SK-N-SH (cell line): ENCODE data around the gene IDH1. TPM values are rescaled to one million over a fixed set of nuclear protein-coding genes. Genes with fewer than 3 reads are reported as not detected.
A peak's percentile ranks its signal among the peaks of the same experiment; 100 is the strongest.

ENCODE experiments used
- CTCF ChIA-PET: fragments of 300-600, 350-600 bp; formaldehyde crosslinking; extraction: SDS; loops from one replicate; lab custom pipeline; 2021; lab: Yijun Ruan, JAX
- POLR2A ChIA-PET: fragments of 350-600 bp; sonication (Branson Sonifier 250); formaldehyde crosslinking; extraction: SDS; loops from one replicate; lab custom pipeline; 2020; ENCODE audit warnings: antibody characterized with exemption, inconsistent platforms; lab: Yijun Ruan, JAX
- DNase-seq: peaks from one replicate; pipeline ENCODE4 v3.0.0; 2012
- H2AFZ ChIP-seq: fragments of 200-600 bp; sonication (generic); 2 replicates; pipeline ENCODE4 v1.8.1; 2016; ENCODE audit warnings: antibody characterized with exemption, mild to moderate bottlenecking, low read depth
- H3F3A ChIP-seq: fragments of 200-600 bp; sonication (generic); replicated peaks from 2 replicates; pipeline ENCODE3; 2016; ENCODE audit warnings: antibody characterized with exemption, mild to moderate bottlenecking; ENCODE audit not compliant: insufficient read depth
- H3K27ac ChIP-seq, 2 experiments: fragments of 200-500 bp in 1 of 2; fragments of 200-600 bp in 1 of 2; sonication (Bioruptor generic) in 1 of 2; sonication (generic), shearing (Covaris generic) in 1 of 2; 2 replicates each; pipeline versions ENCODE4 v1.5.1 to v1.6.1; 2014 to 2016; ENCODE audit warnings: low read depth in 2 of 2, inconsistent platforms in 1 of 2, low read length in 1 of 2, mild to moderate bottlenecking in 1 of 2, mixed read lengths in 1 of 2
- H3K27me3 ChIP-seq: fragments of 200-600 bp; sonication (generic), shearing (Covaris generic); 2 replicates; pipeline ENCODE4 v1.6.1; 2016; ENCODE audit warnings: mixed run types; ENCODE audit not compliant: insufficient read depth
- H3K36me3 ChIP-seq, 2 experiments: fragments of 200-500 bp in 1 of 2; fragments of 200-600 bp in 1 of 2; sonication (Bioruptor generic) in 1 of 2; sonication (generic) in 1 of 2; replicated peaks in 1 of 2; 2 replicates each; pipeline versions ENCODE3 to v1.5.1; 2014 to 2016; ENCODE audit warnings: low read length in 1 of 2, mild to moderate bottlenecking in 1 of 2; ENCODE audit not compliant: insufficient read depth in 2 of 2, control insufficient read depth in 1 of 2
- H3K4me1 ChIP-seq, 2 experiments: fragments of 200-500 bp in 1 of 2; fragments of 200-600 bp in 1 of 2; sonication (Bioruptor generic) in 1 of 2; sonication (generic), shearing (Covaris generic) in 1 of 2; 2 replicates each; pipeline versions ENCODE4 v1.5.1 to v1.6.1; 2014 to 2016; ENCODE audit warnings: low read depth in 1 of 2, low read length in 1 of 2, mixed run types in 1 of 2; ENCODE audit not compliant: insufficient read depth in 2 of 2, control insufficient read depth in 1 of 2
- H3K4me2 ChIP-seq: fragments of 200-600 bp; sonication (generic), shearing (Covaris generic); 2 replicates; pipeline ENCODE4 v1.6.1; 2017; ENCODE audit warnings: mixed run types
- H3K4me3 ChIP-seq, 2 experiments: fragments of 200-500 bp in 1 of 2; fragments of 200-600 bp in 1 of 2; sonication (Bioruptor generic) in 1 of 2; sonication (generic), shearing (Covaris generic) in 1 of 2; 2 replicates each; pipeline versions ENCODE4 v1.5.1 to v1.8.1; 2014 to 2016; ENCODE audit warnings: low read depth in 2 of 2, inconsistent platforms in 1 of 2, low read length in 1 of 2, mild to moderate bottlenecking in 1 of 2, mixed read lengths in 1 of 2, moderate library complexity in 1 of 2
- H3K79me2 ChIP-seq: fragments of 200-600 bp; sonication (generic); 2 replicates; pipeline ENCODE4 v1.8.1; 2017; ENCODE audit warnings: mild to moderate bottlenecking; ENCODE audit not compliant: insufficient read depth
- H3K9ac ChIP-seq: fragments of 200-600 bp; sonication (generic); 2 replicates; pipeline ENCODE4 v1.6.1; 2017; ENCODE audit warnings: mixed run types
- H3K9me2 ChIP-seq: fragments of 200-600 bp; sonication (generic); 2 replicates; pipeline ENCODE4 v1.6.1; 2017; ENCODE audit warnings: mixed run types
- H3K9me3 ChIP-seq: fragments of 200-600 bp; sonication (generic); 2 replicates; pipeline ENCODE4 v1.6.1; 2017; ENCODE audit warnings: mixed run types, mild to moderate bottlenecking, moderate library complexity
- H4K20me1 ChIP-seq: fragments of 200-600 bp; sonication (generic); 2 replicates; pipeline ENCODE4 v1.6.1; 2017; ENCODE audit warnings: mild to moderate bottlenecking, mixed run types; ENCODE audit not compliant: insufficient read depth
- CHD2 ChIP-seq: fragments of 150-350 bp; IDR thresholded peaks from 2 replicates; pipeline ENCODE4 v1.6.1; 2018; ENCODE audit warnings: low read length; ENCODE audit not compliant: partially characterized antibody
- FOXJ3 ChIP-seq: sonication (generic); formaldehyde crosslinking; IDR thresholded peaks from 2 replicates; pipeline ENCODE4 v1.5.1; 2020; ENCODE audit warnings: mild to moderate bottlenecking, missing genetic modification reagents
- GATA2 ChIP-seq: sonication (generic); formaldehyde crosslinking; IDR thresholded peaks from 2 replicates; pipeline ENCODE4 v1.5.0; 2020; ENCODE audit warnings: mild to moderate bottlenecking, missing genetic modification reagents
- MXI1 ChIP-seq: IDR thresholded peaks from 2 replicates; pipeline ENCODE4 v1.6.1; 2012; ENCODE audit warnings: mild to moderate bottlenecking, low read depth, low read length, improper control_type of control experiment
- NRF1 ChIP-seq: IDR thresholded peaks from 2 replicates; pipeline ENCODE4 v1.6.1; 2012; ENCODE audit warnings: low read depth, mild to moderate bottlenecking, low read length
- RAD21 ChIP-seq: IDR thresholded peaks from 2 replicates; pipeline ENCODE4 v1.6.1; 2012; ENCODE audit warnings: mild to moderate bottlenecking, low read length
- RFX5 ChIP-seq: IDR thresholded peaks from 2 replicates; pipeline ENCODE4 v1.6.1; 2012; ENCODE audit warnings: mild to moderate bottlenecking, improper control_type of control experiment, low read length
- RXRA ChIP-seq: IDR thresholded peaks from 2 replicates; pipeline ENCODE4 v1.4.0; 2012; ENCODE audit warnings: low read depth, mild to moderate bottlenecking, borderline replicate concordance
- SMC3 ChIP-seq: IDR thresholded peaks from 2 replicates; pipeline ENCODE4 v1.6.1; 2012; ENCODE audit warnings: low read depth, low read length, improper control_type of control experiment
- TCF12 ChIP-seq: IDR thresholded peaks from 2 replicates; pipeline ENCODE4 v1.4.0; 2012
- YY1 ChIP-seq: IDR thresholded peaks from 2 replicates; pipeline ENCODE4 v1.4.0; 2012; ENCODE audit warnings: low read depth, mild to moderate bottlenecking
- WGBS: methylation state at CpG from one replicate; pipeline ENCODE4 v1.1.6; 2017; ENCODE audit warnings: low lambda C conversion rate; 5-methylcytosine and 5-hydroxymethylcytosine counted together
- polyA plus RNA-seq, 3 experiments: library from polyadenylated mRNA; depleted of rRNA; stranded (reverse); fragments of >200 nt; gene quantifications; 2 replicates each; pipeline ENCODE4 v1.2.3, GENCODE V29; 2012
- TF ChIP-seq, protein P1 (sequence below): IDR thresholded peaks from 2 replicates; pipeline ENCODE4; 2012
- TF ChIP-seq, protein P2 (sequence below): fragments of 150-350 bp; IDR thresholded peaks from 2 replicates; pipeline ENCODE4 v1.6.1; 2017; ENCODE audit warnings: antibody characterized with exemption, low read length, low read depth, borderline replicate concordance
- TF ChIP-seq, protein P3 (sequence below): fragments of 200-600 bp; sonication (generic); IDR thresholded peaks from 2 replicates; pipeline ENCODE4 v1.6.1; 2017; ENCODE audit warnings: antibody characterized with exemption, mild to moderate bottlenecking, moderate library complexity
- TF ChIP-seq, protein P4 (sequence below): IDR thresholded peaks from 2 replicates; pipeline ENCODE4 v1.4.0; 2012; ENCODE audit warnings: low read depth
- TF ChIP-seq, protein P5 (sequence below): IDR thresholded peaks from 2 replicates; pipeline ENCODE4 v1.6.1; 2012; ENCODE audit warnings: mild to moderate bottlenecking, low read depth, low read length, moderate library complexity

Gene IDH1
- polyA plus RNA-seq, 1 of the 3 experiments (the other 2 are of a cell fraction), result 43.4 TPM

DNA sequence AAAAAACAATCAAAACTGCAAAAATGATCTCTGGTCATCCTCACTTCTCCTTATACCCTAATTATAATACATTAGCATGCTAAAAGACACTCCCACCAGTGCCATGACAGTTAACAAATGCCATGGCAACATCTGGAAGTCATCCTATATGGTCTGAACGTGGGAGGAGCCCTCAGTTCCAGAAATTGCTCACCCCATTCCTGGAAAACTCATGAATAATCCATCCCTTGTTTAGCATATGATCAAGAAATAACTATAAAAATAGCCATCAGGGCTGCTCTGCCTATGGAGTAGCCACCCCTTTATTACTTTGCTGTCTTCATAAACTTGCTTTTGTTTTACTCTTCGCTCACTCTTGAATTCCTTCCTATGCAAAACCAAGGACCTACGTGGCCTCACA lies 59.3 kb downstream of the IDH1 start:
- H2AFZ ChIP-seq, result no peak overlapping the region
- H3K4me2 ChIP-seq, result no peak overlapping the region
- no peak overlapping the region for H3K4me3 ChIP-seq
- no peaks in the 10 kb centered on the region for H3K9me2 ChIP-seq
- 63% methylated on average over 3 of the region's 3 CpGs for WGBS
- no peaks in the 10 kb centered on the region for H3K9me3 ChIP-seq
- CTCF ChIA-PET, result no interaction called here
- H3K9ac ChIP-seq, result no peak overlapping the region
- H3K79me2 ChIP-seq, result no peaks in the 10 kb centered on the region
- TF ChIP-seq RAD21 (no peak), TCF12 (no peak), NRF1 (no peak), YY1 (no peak), RXRA (no peak), MXI1 (no peak)
- TF ChIP-seq, protein P1, sequence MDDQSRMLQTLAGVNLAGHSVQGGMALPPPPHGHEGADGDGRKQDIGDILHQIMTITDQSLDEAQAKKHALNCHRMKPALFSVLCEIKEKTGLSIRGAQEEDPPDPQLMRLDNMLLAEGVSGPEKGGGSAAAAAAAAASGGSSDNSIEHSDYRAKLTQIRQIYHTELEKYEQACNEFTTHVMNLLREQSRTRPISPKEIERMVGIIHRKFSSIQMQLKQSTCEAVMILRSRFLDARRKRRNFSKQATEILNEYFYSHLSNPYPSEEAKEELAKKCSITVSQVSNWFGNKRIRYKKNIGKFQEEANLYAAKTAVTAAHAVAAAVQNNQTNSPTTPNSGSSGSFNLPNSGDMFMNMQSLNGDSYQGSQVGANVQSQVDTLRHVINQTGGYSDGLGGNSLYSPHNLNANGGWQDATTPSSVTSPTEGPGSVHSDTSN, result no peak
- TF ChIP-seq, protein P2, sequence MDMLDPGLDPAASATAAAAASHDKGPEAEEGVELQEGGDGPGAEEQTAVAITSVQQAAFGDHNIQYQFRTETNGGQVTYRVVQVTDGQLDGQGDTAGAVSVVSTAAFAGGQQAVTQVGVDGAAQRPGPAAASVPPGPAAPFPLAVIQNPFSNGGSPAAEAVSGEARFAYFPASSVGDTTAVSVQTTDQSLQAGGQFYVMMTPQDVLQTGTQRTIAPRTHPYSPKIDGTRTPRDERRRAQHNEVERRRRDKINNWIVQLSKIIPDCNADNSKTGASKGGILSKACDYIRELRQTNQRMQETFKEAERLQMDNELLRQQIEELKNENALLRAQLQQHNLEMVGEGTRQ, result no peak
- TF ChIP-seq, protein P3, sequence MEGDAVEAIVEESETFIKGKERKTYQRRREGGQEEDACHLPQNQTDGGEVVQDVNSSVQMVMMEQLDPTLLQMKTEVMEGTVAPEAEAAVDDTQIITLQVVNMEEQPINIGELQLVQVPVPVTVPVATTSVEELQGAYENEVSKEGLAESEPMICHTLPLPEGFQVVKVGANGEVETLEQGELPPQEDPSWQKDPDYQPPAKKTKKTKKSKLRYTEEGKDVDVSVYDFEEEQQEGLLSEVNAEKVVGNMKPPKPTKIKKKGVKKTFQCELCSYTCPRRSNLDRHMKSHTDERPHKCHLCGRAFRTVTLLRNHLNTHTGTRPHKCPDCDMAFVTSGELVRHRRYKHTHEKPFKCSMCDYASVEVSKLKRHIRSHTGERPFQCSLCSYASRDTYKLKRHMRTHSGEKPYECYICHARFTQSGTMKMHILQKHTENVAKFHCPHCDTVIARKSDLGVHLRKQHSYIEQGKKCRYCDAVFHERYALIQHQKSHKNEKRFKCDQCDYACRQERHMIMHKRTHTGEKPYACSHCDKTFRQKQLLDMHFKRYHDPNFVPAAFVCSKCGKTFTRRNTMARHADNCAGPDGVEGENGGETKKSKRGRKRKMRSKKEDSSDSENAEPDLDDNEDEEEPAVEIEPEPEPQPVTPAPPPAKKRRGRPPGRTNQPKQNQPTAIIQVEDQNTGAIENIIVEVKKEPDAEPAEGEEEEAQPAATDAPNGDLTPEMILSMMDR, result no peak
- TF ChIP-seq, protein P4, sequence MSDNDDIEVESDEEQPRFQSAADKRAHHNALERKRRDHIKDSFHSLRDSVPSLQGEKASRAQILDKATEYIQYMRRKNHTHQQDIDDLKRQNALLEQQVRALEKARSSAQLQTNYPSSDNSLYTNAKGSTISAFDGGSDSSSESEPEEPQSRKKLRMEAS, result no peak
- no peak overlapping the region for H3K27ac ChIP-seq
- no peaks in the 10 kb centered on the region for H3K4me1 ChIP-seq
- no peaks in the 10 kb centered on the region for H4K20me1 ChIP-seq
- H3F3A ChIP-seq, result no peaks in the 10 kb centered on the region
- DNase-seq, result no peak
- no peaks in the 10 kb centered on the region for H3K36me3 ChIP-seq
- POLR2A ChIA-PET, result interaction anchor here (0.5 kb wide), 1 partner anchor 1940 kb away, joined by 4 read pairs; no protein-coding TSS in a partner anchor
- no peaks in the 10 kb centered on the region; the same call in 1 of the 2 replicates for H3K27me3 ChIP-seq

DNA sequence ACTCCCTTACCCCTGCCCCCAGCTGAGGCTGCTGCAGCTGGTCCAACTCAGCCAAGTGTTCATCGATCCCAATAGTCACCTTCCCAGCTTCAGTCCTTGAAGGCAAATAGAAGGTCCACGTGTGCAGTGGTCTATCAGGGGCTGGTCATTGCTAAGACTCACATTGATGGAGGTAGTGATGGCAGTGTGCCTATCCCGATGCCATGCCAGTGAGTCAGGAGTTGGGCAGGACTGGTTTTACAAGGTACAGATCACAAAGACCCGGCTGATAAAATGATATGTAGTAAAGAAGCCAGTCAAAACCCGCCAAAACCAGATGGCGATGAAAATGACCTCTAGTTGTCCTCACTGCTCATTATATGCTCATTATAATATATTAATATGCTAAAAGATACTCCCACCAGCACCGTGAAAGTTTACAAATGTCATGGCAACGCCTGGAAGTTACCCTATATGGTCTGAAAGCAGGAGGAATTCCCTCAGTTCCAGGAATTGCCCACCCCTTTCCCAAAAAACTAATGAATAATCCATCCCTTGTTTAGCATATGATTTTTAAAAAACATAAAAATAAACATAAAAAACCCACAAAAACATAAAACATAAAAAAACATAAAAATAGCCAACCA lies 62.1 kb downstream of the IDH1 start:
- H3K27me3 ChIP-seq, result no peaks in the 10 kb centered on the region
- no peak overlapping the region for H3K9ac ChIP-seq
- no peak overlapping the region for H3K27ac ChIP-seq
- no peak overlapping the region; the same call in 1 of the 2 replicates for H3K4me2 ChIP-seq
- H3K4me3 ChIP-seq, result no peak overlapping the region
- no peaks in the 10 kb centered on the region for H3K9me3 ChIP-seq
- H4K20me1 ChIP-seq, result no peaks in the 10 kb centered on the region
- no peak for DNase-seq
- H3K9me2 ChIP-seq, result no peaks in the 10 kb centered on the region
- no peaks in the 10 kb centered on the region for H3K36me3 ChIP-seq
- H2AFZ ChIP-seq, result 0 out of 2 replicates have a peak overlapping the region, but pooled peaks have one; percentile 51
- no peaks in the 10 kb centered on the region for H3K4me1 ChIP-seq
- CTCF ChIA-PET, result interaction anchor here (2.0 kb wide), 1 partner anchor 61 kb away, joined by 7 read pairs; no protein-coding TSS in a partner anchor
- 74% methylated on average over 8 of the region's 8 CpGs for WGBS
- H3F3A ChIP-seq, result no peaks in the 10 kb centered on the region
- POLR2A ChIA-PET, result no interaction called here
- no peaks in the 10 kb centered on the region for H3K79me2 ChIP-seq
- TF ChIP-seq, protein P2, result no peak
- no peak for TF ChIP-seq FOXJ3 (CRISPR knock-in tag)
- TF ChIP-seq RFX5, result no peak
- TF ChIP-seq GATA2 (CRISPR knock-in tag), result no peak
- TF ChIP-seq CHD2, result no peak
- TF ChIP-seq, protein P5, sequence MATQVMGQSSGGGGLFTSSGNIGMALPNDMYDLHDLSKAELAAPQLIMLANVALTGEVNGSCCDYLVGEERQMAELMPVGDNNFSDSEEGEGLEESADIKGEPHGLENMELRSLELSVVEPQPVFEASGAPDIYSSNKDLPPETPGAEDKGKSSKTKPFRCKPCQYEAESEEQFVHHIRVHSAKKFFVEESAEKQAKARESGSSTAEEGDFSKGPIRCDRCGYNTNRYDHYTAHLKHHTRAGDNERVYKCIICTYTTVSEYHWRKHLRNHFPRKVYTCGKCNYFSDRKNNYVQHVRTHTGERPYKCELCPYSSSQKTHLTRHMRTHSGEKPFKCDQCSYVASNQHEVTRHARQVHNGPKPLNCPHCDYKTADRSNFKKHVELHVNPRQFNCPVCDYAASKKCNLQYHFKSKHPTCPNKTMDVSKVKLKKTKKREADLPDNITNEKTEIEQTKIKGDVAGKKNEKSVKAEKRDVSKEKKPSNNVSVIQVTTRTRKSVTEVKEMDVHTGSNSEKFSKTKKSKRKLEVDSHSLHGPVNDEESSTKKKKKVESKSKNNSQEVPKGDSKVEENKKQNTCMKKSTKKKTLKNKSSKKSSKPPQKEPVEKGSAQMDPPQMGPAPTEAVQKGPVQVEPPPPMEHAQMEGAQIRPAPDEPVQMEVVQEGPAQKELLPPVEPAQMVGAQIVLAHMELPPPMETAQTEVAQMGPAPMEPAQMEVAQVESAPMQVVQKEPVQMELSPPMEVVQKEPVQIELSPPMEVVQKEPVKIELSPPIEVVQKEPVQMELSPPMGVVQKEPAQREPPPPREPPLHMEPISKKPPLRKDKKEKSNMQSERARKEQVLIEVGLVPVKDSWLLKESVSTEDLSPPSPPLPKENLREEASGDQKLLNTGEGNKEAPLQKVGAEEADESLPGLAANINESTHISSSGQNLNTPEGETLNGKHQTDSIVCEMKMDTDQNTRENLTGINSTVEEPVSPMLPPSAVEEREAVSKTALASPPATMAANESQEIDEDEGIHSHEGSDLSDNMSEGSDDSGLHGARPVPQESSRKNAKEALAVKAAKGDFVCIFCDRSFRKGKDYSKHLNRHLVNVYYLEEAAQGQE, result no peak
- TF ChIP-seq, protein P1, result no peak
- TF ChIP-seq SMC3, result no peak
